ENCODE measurements around the gene MKLN1.

- TF ChIP-seq POLR2A (IDR thresholded peaks at IDR 0.05; ENCODE audit: low read depth, low read length) (no peak), CEBPB (IDR thresholded peaks at IDR 0.05; ENCODE audit: borderline replicate concordance in 1 of 2, low read depth in 2 of 2, low read length in 2 of 2) (no peak), CTCF (IDR thresholded peaks at IDR 0.05 in 2 of 3, conservative IDR thresholded peaks at IDR 0.05 in 1 of 3; ENCODE audit: control insufficient read depth in 2 of 3, extremely low read depth in 1 of 3, insufficient read depth in 1 of 3, low read depth in 3 of 3, low read length in 3 of 3) (no peak), YY1 (IDR thresholded peaks at IDR 0.05; ENCODE audit: low read depth, low read length) (no peak), BHLHE40 (IDR thresholded peaks at IDR 0.05; ENCODE audit: borderline replicate concordance in 1 of 2, low read depth in 2 of 2, low read length in 1 of 2) (no peak), ESRRA (IDR thresholded peaks at IDR 0.05; ENCODE audit: low read length) (no peak), JUNB (IDR thresholded peaks at IDR 0.05) (no peak)
Observed at GRCh38 chr7:131400681-131401176, 73.1 kb downstream of the MKLN1 start.

Data from GM12878 (cell line).